ENCODE data around the gene CASZ1.

The CASZ1 gene

GRCh38 chr1:10630661-10631120, 165.8 kb downstream of the CASZ1 start:
- no peaks in the 10 kb centered on the region for H3K27me3 ChIP-seq (ENCODE audit: control insufficient read depth in 1 of 2, insufficient read depth in 1 of 2, low read length in 2 of 2)
- H3K9ac ChIP-seq (ENCODE audit: low read length) = no peak overlapping the region
- H2BK120ac ChIP-seq (ENCODE audit: low read depth, low read length) = no peak overlapping the region
- no peak overlapping the region for H3K4ac ChIP-seq (ENCODE audit: low read depth in 1 of 2, low read length in 2 of 2)
- H3K36me3 ChIP-seq (ENCODE audit: control insufficient read depth in 1 of 2, insufficient read depth in 2 of 2, low read depth in 1 of 2, low read length in 2 of 2) = peaks cover 6 to 64% of the 10 kb centered on the region in 2 experiments
- no peak overlapping the region for H3K4me2 ChIP-seq (ENCODE audit: low read length, poor library complexity, severe bottlenecking)
- DNase-seq = no peak
- no peaks in the 10 kb centered on the region for H3K9me3 ChIP-seq (ENCODE audit: control insufficient read depth, low read length)
- H3K27ac ChIP-seq (ENCODE audit: low read length, poor library complexity, severe bottlenecking) = no peak overlapping the region
- no peak overlapping the region for H3K18ac ChIP-seq (ENCODE audit: low read depth in 1 of 2, low read length in 2 of 2)
- H3K14ac ChIP-seq (ENCODE audit: low read length in 2 of 2) = no peak overlapping the region
- H2BK5ac ChIP-seq (ENCODE audit: low read depth, low read length, poor library complexity, severe bottlenecking) = no peak overlapping the region
- no peak overlapping the region for H4K8ac ChIP-seq (ENCODE audit: low read length)
- H2BK12ac ChIP-seq (ENCODE audit: low read length in 2 of 2) = no peak overlapping the region
- H2AFZ ChIP-seq (ENCODE audit: low read depth, low read length) = no peak overlapping the region
- 89% methylated on average over 9 of the region's 13 CpGs for WGBS
- no peak overlapping the region for H3K23ac ChIP-seq (ENCODE audit: low read length in 2 of 2)
- no peak overlapping the region for H2BK15ac ChIP-seq (ENCODE audit: low read depth, poor library complexity, severe bottlenecking)
- peaks cover 4% of the 10 kb centered on the region for H3K79me1 ChIP-seq (replicated peaks; ENCODE audit: low read length, poor library complexity, severe bottlenecking)
- peaks cover 22% of the 10 kb centered on the region for H3K4me1 ChIP-seq (ENCODE audit: control insufficient read depth, insufficient read depth, low read depth, low read length)
- no peak overlapping the region for H4K91ac ChIP-seq (ENCODE audit: low read length)
- no peak overlapping the region for H2AK5ac ChIP-seq (ENCODE audit: low read length, severe bottlenecking)
- no peak overlapping the region for H3K4me3 ChIP-seq (ENCODE audit: insufficient read depth in 1 of 2, low read depth in 1 of 2, low read length in 2 of 2)

GRCh38 chr1:10629816-10630571, 166.5 kb downstream of the CASZ1 start:
- Histone ChIP-seq H2BK15ac (ENCODE audit: low read depth, poor library complexity, severe bottlenecking) (no peak overlapping the region), H3K23ac (ENCODE audit: low read length in 2 of 2) (no peak overlapping the region), H3K4ac (ENCODE audit: low read depth in 1 of 2, low read length in 2 of 2) (no peak overlapping the region), H3K18ac (ENCODE audit: low read depth in 1 of 2, low read length in 2 of 2) (no peak overlapping the region), H2AK5ac (ENCODE audit: low read length, severe bottlenecking) (no peak overlapping the region), H3K79me1 (replicated peaks; ENCODE audit: low read length, poor library complexity, severe bottlenecking) (peaks cover 4% of the 10 kb centered on the region), H4K8ac (ENCODE audit: low read length) (no peak overlapping the region), H2BK5ac (ENCODE audit: low read depth, low read length, poor library complexity, severe bottlenecking) (no peak overlapping the region), H3K36me3 (ENCODE audit: control insufficient read depth in 1 of 2, insufficient read depth in 2 of 2, low read depth in 1 of 2, low read length in 2 of 2) (peaks cover 6 to 71% of the 10 kb centered on the region in 2 experiments), H3K14ac (ENCODE audit: low read length in 2 of 2) (no peak overlapping the region), H3K9me3 (ENCODE audit: control insufficient read depth, low read length) (no peaks in the 10 kb centered on the region), H2BK12ac (ENCODE audit: low read length in 2 of 2) (no peak overlapping the region), H3K27ac (ENCODE audit: low read length, poor library complexity, severe bottlenecking) (no peak overlapping the region), H2AFZ (ENCODE audit: low read depth, low read length) (no peak overlapping the region), H3K9ac (ENCODE audit: low read length) (no peak overlapping the region), H3K27me3 (ENCODE audit: control insufficient read depth in 1 of 2, insufficient read depth in 1 of 2, low read length in 2 of 2) (no peaks in the 10 kb centered on the region), H2BK120ac (ENCODE audit: low read depth, low read length) (no peak overlapping the region), H4K91ac (ENCODE audit: low read length) (no peak overlapping the region), H3K4me3 (ENCODE audit: insufficient read depth in 1 of 2, low read depth in 1 of 2, low read length in 2 of 2) (no peak overlapping the region), H3K4me1 (ENCODE audit: control insufficient read depth, insufficient read depth, low read depth, low read length) (peaks cover 17% of the 10 kb centered on the region), H3K4me2 (ENCODE audit: low read length, poor library complexity, severe bottlenecking) (no peak overlapping the region)
- WGBS = 94% methylated on average over 36 of the region's 36 CpGs
- no peak for DNase-seq

- 92% methylated on average over 20 of the region's 25 CpGs for WGBS
- Histone ChIP-seq H3K79me1 (replicated peaks; ENCODE audit: low read length, poor library complexity, severe bottlenecking) (peaks cover 4% of the 10 kb centered on the region), H3K4ac (ENCODE audit: low read depth in 1 of 2, low read length in 2 of 2) (no peak overlapping the region), H3K4me1 (ENCODE audit: control insufficient read depth, insufficient read depth, low read depth, low read length) (peaks cover 13% of the 10 kb centered on the region), H3K18ac (ENCODE audit: low read depth in 1 of 2, low read length in 2 of 2) (no peak overlapping the region), H3K27ac (ENCODE audit: low read length, poor library complexity, severe bottlenecking) (no peak overlapping the region), H3K4me2 (ENCODE audit: low read length, poor library complexity, severe bottlenecking) (no peak overlapping the region), H2BK15ac (ENCODE audit: low read depth, poor library complexity, severe bottlenecking) (no peak overlapping the region), H3K14ac (ENCODE audit: low read length in 2 of 2) (no peak overlapping the region), H3K9me3 (ENCODE audit: control insufficient read depth, low read length) (no peaks in the 10 kb centered on the region), H2BK5ac (ENCODE audit: low read depth, low read length, poor library complexity, severe bottlenecking) (no peak overlapping the region), H2AFZ (ENCODE audit: low read depth, low read length) (no peak overlapping the region), H3K27me3 (ENCODE audit: control insufficient read depth in 1 of 2, insufficient read depth in 1 of 2, low read length in 2 of 2) (no peaks in the 10 kb centered on the region), H2AK5ac (ENCODE audit: low read length, severe bottlenecking) (no peak overlapping the region), H4K91ac (ENCODE audit: low read length) (no peak overlapping the region), H2BK120ac (ENCODE audit: low read depth, low read length) (no peak overlapping the region), H3K36me3 (ENCODE audit: control insufficient read depth in 1 of 2, insufficient read depth in 2 of 2, low read depth in 1 of 2, low read length in 2 of 2) (peaks cover 13 to 76% of the 10 kb centered on the region in 2 experiments), H3K23ac (ENCODE audit: low read length in 2 of 2) (no peak overlapping the region), H2BK12ac (ENCODE audit: low read length in 2 of 2) (no peak overlapping the region), H3K4me3 (ENCODE audit: insufficient read depth in 1 of 2, low read depth in 1 of 2, low read length in 2 of 2) (no peak overlapping the region), H3K9ac (ENCODE audit: low read length) (no peak overlapping the region), H4K8ac (ENCODE audit: low read length) (no peak overlapping the region)
- no peak for DNase-seq
Measured at GRCh38 chr1:10629091-10629815, 167.2 kb downstream of the CASZ1 start.

DNA sequence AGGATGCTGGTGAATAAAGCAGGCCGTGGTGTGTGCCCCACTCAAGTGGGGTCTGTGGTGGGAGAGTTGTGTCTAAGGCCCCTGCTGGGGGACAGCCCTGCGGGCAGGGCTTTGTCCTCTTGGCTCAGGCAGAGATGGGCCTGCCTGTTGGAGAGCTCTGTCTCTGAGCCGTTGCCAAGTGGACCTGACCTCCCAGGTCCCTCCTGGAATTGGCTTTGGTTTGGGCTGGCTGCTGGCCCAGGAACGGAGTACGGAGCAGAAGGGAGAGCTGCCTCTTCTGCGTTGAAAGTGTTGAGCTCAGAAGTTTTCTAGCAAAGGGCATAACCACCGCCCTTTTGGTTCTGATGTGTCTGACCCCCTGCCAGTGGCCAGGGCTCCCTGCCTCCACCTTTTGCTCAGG, 167.8 kb downstream of the CASZ1 start:
- no peak overlapping the region for H3K4me3 ChIP-seq (ENCODE audit: insufficient read depth in 1 of 2, low read depth in 1 of 2, low read length in 2 of 2)
- no peak overlapping the region for H4K91ac ChIP-seq (ENCODE audit: low read length)
- no peak overlapping the region for H3K4me2 ChIP-seq (ENCODE audit: low read length, poor library complexity, severe bottlenecking)
- H3K23ac ChIP-seq (ENCODE audit: low read length in 2 of 2) = no peak overlapping the region
- no peak overlapping the region for H3K14ac ChIP-seq (ENCODE audit: low read length in 2 of 2)
- no peak overlapping the region for H4K8ac ChIP-seq (ENCODE audit: low read length)
- H2BK5ac ChIP-seq (ENCODE audit: low read depth, low read length, poor library complexity, severe bottlenecking) = no peak overlapping the region
- no peak overlapping the region for H2AFZ ChIP-seq (ENCODE audit: low read depth, low read length)
- H3K27ac ChIP-seq (ENCODE audit: low read length, poor library complexity, severe bottlenecking) = no peak overlapping the region
- no peak overlapping the region for H3K9ac ChIP-seq (ENCODE audit: low read length)
- H2AK5ac ChIP-seq (ENCODE audit: low read length, severe bottlenecking) = no peak overlapping the region
- DNase-seq = no peak
- WGBS = 97% methylated on average over 7 of the region's 7 CpGs
- no peak overlapping the region for H2BK15ac ChIP-seq (ENCODE audit: low read depth, poor library complexity, severe bottlenecking)
- H3K36me3 ChIP-seq (ENCODE audit: control insufficient read depth in 1 of 2, insufficient read depth in 2 of 2, low read depth in 1 of 2, low read length in 2 of 2) = peaks cover 19 to 78% of the 10 kb centered on the region in 2 experiments
- peaks cover 13% of the 10 kb centered on the region for H3K4me1 ChIP-seq (ENCODE audit: control insufficient read depth, insufficient read depth, low read depth, low read length)
- no peaks in the 10 kb centered on the region for H3K27me3 ChIP-seq (ENCODE audit: control insufficient read depth in 1 of 2, insufficient read depth in 1 of 2, low read length in 2 of 2)
- H3K4ac ChIP-seq (ENCODE audit: low read depth in 1 of 2, low read length in 2 of 2) = no peak overlapping the region
- H2BK120ac ChIP-seq (ENCODE audit: low read depth, low read length) = no peak overlapping the region
- no peaks in the 10 kb centered on the region for H3K9me3 ChIP-seq (ENCODE audit: control insufficient read depth, low read length)
- no peak overlapping the region for H2BK12ac ChIP-seq (ENCODE audit: low read length in 2 of 2)
- H3K79me1 ChIP-seq (replicated peaks; ENCODE audit: low read length, poor library complexity, severe bottlenecking) = peaks cover 4% of the 10 kb centered on the region
- H3K18ac ChIP-seq (ENCODE audit: low read depth in 1 of 2, low read length in 2 of 2) = no peak overlapping the region

Data from mesenchymal stem cell (in vitro differentiated cells and primary cell).